Esophagus muscularis mucosa (tissue), 4 donors: ENCODE data around the gene ULK1.

Experiments used
- CTCF ChIP-seq, 3 experiments: fragments of 200-600 bp in 2 of 3; fragments of 450-650 bp in 1 of 3; sonication (generic) in 2 of 3; IDR thresholded peaks; one replicate each; pipeline ENCODE4 v1.5.1; 2017 to 2019; ENCODE audit warnings: antibody characterized with exemption in 3 of 3, mild to moderate bottlenecking in 2 of 3, moderate library complexity in 1 of 3
- EP300 ChIP-seq: sonication (generic); formaldehyde crosslinking; IDR thresholded peaks from one replicate; pipeline ENCODE4 v1.6.1; 2017; ENCODE audit warnings: antibody characterized with exemption
- POLR2A ChIP-seq: fragments of 450-650 bp; IDR thresholded peaks from one replicate; pipeline ENCODE4 v1.6.1; 2017; ENCODE audit warnings: antibody characterized with exemption, moderate library complexity, mild to moderate bottlenecking, low read depth

GRCh38 chr12:131901431-131902331 lies 7.3 kb downstream of the ULK1 start:
- TF ChIP-seq EP300 (no peak), CTCF (IDR thresholded peaks at IDR 0.05) (no peak), POLR2A (no peak)
